ENCODE data around the gene TRIM5. TPM values are rescaled to one million over a fixed set of nuclear protein-coding genes. Genes with fewer than 3 reads are reported as not detected.
A peak's percentile ranks its signal among the peaks of the same experiment; 100 is the strongest.

TRIM5 gene
- total RNA-seq, 3 donors from 2014 or later (not counting 1 experiment from before 2014, with no cell fraction given), result 16.3 to 24.4 (median 20.2) TPM

DNA sequence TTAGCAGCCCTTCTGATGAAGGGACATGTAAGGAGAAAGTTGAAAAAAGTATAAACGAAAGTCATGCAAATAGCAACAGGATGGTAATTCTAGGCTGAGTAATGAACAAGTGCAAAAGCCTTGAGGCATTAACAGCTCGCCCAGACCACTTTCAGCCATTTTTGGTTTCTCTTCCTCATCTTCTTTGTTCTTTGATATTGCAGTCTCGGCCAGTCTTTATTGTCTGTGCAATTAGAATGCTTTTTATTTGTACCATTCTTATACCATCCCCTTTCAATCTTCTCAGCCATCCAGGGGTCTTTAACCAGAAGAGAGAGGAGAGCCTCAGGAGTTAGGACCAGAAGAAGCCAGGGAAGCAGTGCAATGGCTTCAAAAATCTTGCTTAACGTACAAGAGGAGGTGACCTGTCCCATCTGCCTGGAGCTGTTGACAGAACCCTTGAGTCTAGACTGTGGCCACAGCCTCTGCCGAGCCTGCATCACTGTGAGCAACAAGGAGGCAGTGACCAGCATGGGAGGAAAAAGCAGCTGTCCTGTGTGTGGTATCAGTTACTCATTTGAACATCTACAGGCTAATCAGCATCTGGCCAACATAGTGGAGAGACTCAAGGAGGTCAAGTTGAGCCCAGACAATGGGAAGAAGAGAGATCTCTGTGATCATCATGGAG lies 52.8 kb downstream of the TRIM5 start:
- Histone ChIP-seq H3K27me3 (ENCODE audit: control insufficient read depth, insufficient read depth, low read length) (no peaks in the 10 kb centered on the region), H3K9me3 (ENCODE audit: control insufficient read depth, insufficient read depth, low read length) (no peaks in the 10 kb centered on the region), H3K4me3 (ENCODE audit: low read length) (no peak overlapping the region), H3K36me3 (ENCODE audit: control insufficient read depth, insufficient read depth, low read length) (peaks cover 35% of the 10 kb centered on the region), H3K4me1 (ENCODE audit: control insufficient read depth, insufficient read depth, low read length) (peaks cover 10% of the 10 kb centered on the region), H3K27ac (ENCODE audit: low read length) (peak overlapping the region; percentile 41)
- no peak overlapping the region for H3K4me3 Mint-ChIP-seq
- 67% methylated on average over 5 of the region's 5 CpGs for WGBS (ENCODE audit: insufficient coverage)
- intact Hi-C loops (cut with micrococcal nuclease), result no loop called here
- DNase-seq, result no peak
- ATAC-seq, result no peak
- no peaks in the 10 kb centered on the region for H3K27me3 Mint-ChIP-seq (ENCODE audit: low read depth in 2 of 2)
- no peaks in the 10 kb centered on the region for H3K9me3 Mint-ChIP-seq
- H3K4me1 Mint-ChIP-seq, result peaks cover 42 to 43% of the 10 kb centered on the region in 2 donors
- H3K27ac Mint-ChIP-seq, result peak overlapping the region in 1 of 2 donors; percentile 41
- TF ChIP-seq, protein P1, sequence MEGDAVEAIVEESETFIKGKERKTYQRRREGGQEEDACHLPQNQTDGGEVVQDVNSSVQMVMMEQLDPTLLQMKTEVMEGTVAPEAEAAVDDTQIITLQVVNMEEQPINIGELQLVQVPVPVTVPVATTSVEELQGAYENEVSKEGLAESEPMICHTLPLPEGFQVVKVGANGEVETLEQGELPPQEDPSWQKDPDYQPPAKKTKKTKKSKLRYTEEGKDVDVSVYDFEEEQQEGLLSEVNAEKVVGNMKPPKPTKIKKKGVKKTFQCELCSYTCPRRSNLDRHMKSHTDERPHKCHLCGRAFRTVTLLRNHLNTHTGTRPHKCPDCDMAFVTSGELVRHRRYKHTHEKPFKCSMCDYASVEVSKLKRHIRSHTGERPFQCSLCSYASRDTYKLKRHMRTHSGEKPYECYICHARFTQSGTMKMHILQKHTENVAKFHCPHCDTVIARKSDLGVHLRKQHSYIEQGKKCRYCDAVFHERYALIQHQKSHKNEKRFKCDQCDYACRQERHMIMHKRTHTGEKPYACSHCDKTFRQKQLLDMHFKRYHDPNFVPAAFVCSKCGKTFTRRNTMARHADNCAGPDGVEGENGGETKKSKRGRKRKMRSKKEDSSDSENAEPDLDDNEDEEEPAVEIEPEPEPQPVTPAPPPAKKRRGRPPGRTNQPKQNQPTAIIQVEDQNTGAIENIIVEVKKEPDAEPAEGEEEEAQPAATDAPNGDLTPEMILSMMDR (IDR thresholded peaks at IDR 0.05), result no peak
- H3K36me3 Mint-ChIP-seq, result peaks cover 37% of the 10 kb centered on the region

DNA sequence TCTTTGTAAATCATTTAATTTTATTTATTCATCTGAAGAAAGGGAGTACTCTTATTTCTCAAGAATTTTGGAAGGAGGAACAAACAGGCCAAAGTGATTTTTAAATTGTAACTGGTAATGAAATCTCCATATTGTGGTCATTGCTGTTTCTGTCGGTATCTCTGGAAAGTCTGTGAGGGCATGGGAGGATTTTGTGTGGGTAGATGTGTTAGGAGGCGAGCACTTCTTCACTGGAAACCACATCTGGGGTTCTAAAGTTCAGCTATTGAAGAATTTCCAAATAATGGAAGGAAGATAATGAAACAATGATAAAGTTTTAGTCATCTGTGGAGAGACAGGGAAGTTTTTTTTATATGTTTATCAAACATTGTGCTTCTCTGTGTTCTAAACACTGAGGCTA lies 53.5 kb downstream of the TRIM5 start:
- ATAC-seq (no peak), DNase-seq (no peak)
- Mint-ChIP-seq H3K27me3 (ENCODE audit: low read depth in 2 of 2) (no peaks in the 10 kb centered on the region), H3K27ac (peak overlapping the region in 1 of 2 donors; percentile 41), H3K4me3 (no peak overlapping the region), H3K9me3 (no peaks in the 10 kb centered on the region), H3K36me3 (peaks cover 37% of the 10 kb centered on the region), H3K4me1 (peaks cover 49 to 50% of the 10 kb centered on the region in 2 donors)
- no peaks in the 10 kb centered on the region for H3K9me3 ChIP-seq (ENCODE audit: control insufficient read depth, insufficient read depth, low read length)
- WGBS (ENCODE audit: insufficient coverage), result 45% methylated on average over 2 of the region's 2 CpGs
- H3K4me1 ChIP-seq (ENCODE audit: control insufficient read depth, insufficient read depth, low read length), result peaks cover 12% of the 10 kb centered on the region
- peaks cover 30% of the 10 kb centered on the region for H3K36me3 ChIP-seq (ENCODE audit: control insufficient read depth, insufficient read depth, low read length)
- H3K27me3 ChIP-seq (ENCODE audit: control insufficient read depth, insufficient read depth, low read length), result no peaks in the 10 kb centered on the region
- no peak overlapping the region for H3K27ac ChIP-seq (ENCODE audit: low read length)
- H3K4me3 ChIP-seq (ENCODE audit: low read length), result no peak overlapping the region
- intact Hi-C loops (cut with micrococcal nuclease), result no loop called here
- TF ChIP-seq, protein P1 (IDR thresholded peaks at IDR 0.05), result no peak

DNA sequence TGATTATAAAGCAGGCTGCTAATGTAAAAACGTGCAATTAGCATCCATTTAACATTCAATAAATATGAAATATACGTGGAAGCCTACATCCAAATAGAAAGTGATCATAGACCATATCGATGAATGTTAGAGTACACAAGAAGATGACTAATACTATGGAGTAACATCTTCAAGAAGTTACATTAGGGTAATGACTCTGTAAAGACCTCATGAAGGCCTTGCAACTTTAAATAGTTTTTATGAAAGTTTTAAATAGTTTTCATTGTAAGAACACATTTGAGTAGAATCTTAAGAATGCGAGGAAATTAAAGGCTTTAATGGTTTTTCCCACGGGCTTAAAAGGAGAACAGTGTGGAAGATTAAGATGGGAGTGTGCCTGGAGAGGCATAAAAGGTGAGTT lies 58.7 kb downstream of the TRIM5 start:
- 98% methylated on average over 3 of the region's 5 CpGs for WGBS (ENCODE audit: insufficient coverage)
- Histone ChIP-seq H3K27ac (ENCODE audit: low read length) (no peak overlapping the region), H3K9me3 (ENCODE audit: control insufficient read depth, insufficient read depth, low read length) (no peaks in the 10 kb centered on the region), H3K36me3 (ENCODE audit: control insufficient read depth, insufficient read depth, low read length) (no peaks in the 10 kb centered on the region), H3K27me3 (ENCODE audit: control insufficient read depth, insufficient read depth, low read length) (no peaks in the 10 kb centered on the region), H3K4me1 (ENCODE audit: control insufficient read depth, insufficient read depth, low read length) (peaks cover 23% of the 10 kb centered on the region), H3K4me3 (ENCODE audit: low read length) (no peak overlapping the region)
- no peaks in the 10 kb centered on the region for H3K9me3 Mint-ChIP-seq
- TF ChIP-seq, protein P1 (IDR thresholded peaks at IDR 0.05), result no peak
- H3K4me3 Mint-ChIP-seq, result peak overlapping the region; percentile 90
- H3K4me1 Mint-ChIP-seq, result peaks cover 58 to 63% of the 10 kb centered on the region in 2 donors
- no peaks in the 10 kb centered on the region for H3K36me3 Mint-ChIP-seq
- ATAC-seq (no peak), DNase-seq (no peak)
- intact Hi-C loops (cut with micrococcal nuclease), result no loop called here
- no peaks in the 10 kb centered on the region for H3K27me3 Mint-ChIP-seq (ENCODE audit: low read depth in 2 of 2)
- peak overlapping the region; percentile 85 to 86 for H3K27ac Mint-ChIP-seq

All from natural killer cell (primary cell).